ENCODE measurements around the gene ZNF480. TPM values are rescaled to one million over a fixed set of nuclear protein-coding genes. Genes with fewer than 3 reads are reported as not detected.

The ZNF480 gene
- total and polyA plus RNA-seq, 2 of the 13 experiments (the other 11 are each of a cell fraction or from before 2014, with no cell fraction given): 2.1 to 9.6 TPM

- peak; percentile 45; the same call in 1 of the 2 replicates for TF ChIP-seq CREM (IDR thresholded peaks at IDR 0.05)
- no peak for TF ChIP-seq CREM (CRISPR knock-in tag; IDR thresholded peaks at IDR 0.05)
- TF ChIP-seq ZNF224 (CRISPR knock-in tag; IDR thresholded peaks at IDR 0.05): no peak
- TF ChIP-seq EEA1 (CRISPR knock-in tag; IDR thresholded peaks at IDR 0.05; ENCODE audit: borderline replicate concordance): 0 out of 2 replicates have a peak, but pooled peaks have one; percentile 53
- no peak for TF ChIP-seq TRIM22 (IDR thresholded peaks at IDR 0.05)
- no peak for TF ChIP-seq ZNF24 (IDR thresholded peaks at IDR 0.05)
- TF ChIP-seq ZNF557 (CRISPR knock-in tag; IDR thresholded peaks at IDR 0.05): no peak
- peak; percentile 31 for TF ChIP-seq SKI (IDR thresholded peaks at IDR 0.05; ENCODE audit: partially characterized antibody)
- TF ChIP-seq BCLAF1 (IDR thresholded peaks at IDR 0.05): no peak
- no peak for TF ChIP-seq CHD2 (IDR thresholded peaks at IDR 0.05; ENCODE audit: low read depth, low read length)
- no peak; the same call in 1 of the 2 replicates for TF ChIP-seq ZNF274 (CRISPR knock-in tag; IDR thresholded peaks at IDR 0.05)
- no peak for TF ChIP-seq ZNF382 (CRISPR knock-in tag; IDR thresholded peaks at IDR 0.05; ENCODE audit: borderline replicate concordance)
- TF ChIP-seq ZBTB7A (CRISPR knock-in tag; IDR thresholded peaks at IDR 0.05): no peak; the same call in 1 of the 2 replicates
- TF ChIP-seq HOXA5 (CRISPR knock-in tag; IDR thresholded peaks at IDR 0.05): no peak
- TF ChIP-seq NFAT5 (CRISPR knock-in tag; IDR thresholded peaks at IDR 0.05): no peak
- peak; percentile 86; the same call in 1 of the 2 replicates for TF ChIP-seq IRF2 (CRISPR knock-in tag; IDR thresholded peaks at IDR 0.05)
- 0 out of 2 replicates have a peak, but pooled peaks have one; percentile 61 for TF ChIP-seq THYN1 (CRISPR knock-in tag; IDR thresholded peaks at IDR 0.05; ENCODE audit: borderline replicate concordance, low read depth)
- no peak for TF ChIP-seq CENPBD1 (CRISPR knock-in tag; IDR thresholded peaks at IDR 0.05; ENCODE audit: borderline replicate concordance, low read depth)
- no peak for TF ChIP-seq MBD4 (IDR thresholded peaks at IDR 0.05; ENCODE audit: borderline replicate concordance, low read length)
- TF ChIP-seq CENPX (CRISPR knock-in tag; IDR thresholded peaks at IDR 0.05): no peak
- TF ChIP-seq ZNF446 (CRISPR knock-in tag; IDR thresholded peaks at IDR 0.05): no peak
Measured at GRCh38 chr19:52269338-52270261, 27.4 kb upstream of the ZNF480 start, which contains the start of gene ZNF766 (continued).

Measured in HepG2 (cell line).